HepG2 (cell line): ENCODE results near the gene ETFB. TPM values are rescaled to one million over a fixed set of nuclear protein-coding genes. Genes with fewer than 3 reads are reported as not detected.
A peak's percentile ranks its signal among the peaks of the same experiment; 100 is the strongest.

Experiments used
- ARNT ChIP-seq: fragments of 450-650 bp; IDR thresholded peaks from 2 replicates; pipeline ENCODE4 v1.6.1; 2017
- CBX2 ChIP-seq, 2 experiments: fragments of 200-600 bp in 1 of 2; sonication (generic); formaldehyde crosslinking in 1 of 2; IDR thresholded peaks; 2 replicates each; pipeline versions ENCODE4 v1.7.0 to v1.8.1; 2018 to 2022; ENCODE audit warnings: low read depth in 2 of 2, low read length in 1 of 2, mild to moderate bottlenecking in 1 of 2, missing genetic modification reagents in 1 of 2
- DRAP1 ChIP-seq: IDR thresholded peaks from 2 replicates; pipeline ENCODE4 v1.6.1; 2016; ENCODE audit warnings: missing genetic modification reagents, missing compliant biosample characterization
- HNF4G ChIP-seq, 2 experiments: sonication (generic) in 1 of 2; formaldehyde crosslinking in 1 of 2; IDR thresholded peaks; 2 replicates each; pipeline versions ENCODE4 v1.4.0 to v1.6.1; 2011 to 2020; ENCODE audit warnings: borderline replicate concordance in 2 of 2, low read depth in 2 of 2, mild to moderate bottlenecking in 2 of 2, low read length in 1 of 2, missing genetic modification reagents in 1 of 2, moderate library complexity in 1 of 2
- MLX ChIP-seq: IDR thresholded peaks from 2 replicates; pipeline ENCODE4 v1.6.1; 2016
- MTF2 ChIP-seq: sonication (generic); formaldehyde crosslinking; IDR thresholded peaks from 2 replicates; pipeline ENCODE4 v1.5.0; 2020; ENCODE audit warnings: missing genetic modification reagents, borderline replicate concordance
- NFE2L1 ChIP-seq: sonication (generic); formaldehyde crosslinking; IDR thresholded peaks from 2 replicates; pipeline ENCODE4 v1.4.0; 2020; ENCODE audit warnings: missing genetic modification reagents, mild to moderate bottlenecking, borderline replicate concordance
- NR1H2 ChIP-seq: sonication (generic); formaldehyde crosslinking; IDR thresholded peaks from 2 replicates; pipeline ENCODE4 v1.8.1; 2022; ENCODE audit warnings: low read depth, missing genetic modification reagents, borderline replicate concordance
- PAWR ChIP-seq: sonication (generic); formaldehyde crosslinking; IDR thresholded peaks from 2 replicates; pipeline ENCODE4 v1.4.0; 2020; ENCODE audit warnings: missing genetic modification reagents, mild to moderate bottlenecking, borderline replicate concordance
- RARA ChIP-seq: IDR thresholded peaks from 2 replicates; pipeline ENCODE4 v1.6.1; 2016; ENCODE audit warnings: missing genetic modification reagents, missing compliant biosample characterization
- SETDB1 ChIP-seq: sonication (generic); formaldehyde crosslinking; IDR thresholded peaks from 2 replicates; pipeline ENCODE4 v1.5.1; 2020; ENCODE audit warnings: missing genetic modification reagents, mild to moderate bottlenecking, borderline replicate concordance
- SRSF1 ChIP-seq: fragments of 200-400 bp; formaldehyde crosslinking; optimal IDR thresholded peaks from 2 replicates; pipeline ENCODE3; 2017; ENCODE audit warnings: mild to moderate bottlenecking, low read depth, low read length, moderate library complexity
- STAT6 ChIP-seq: sonication (generic); formaldehyde crosslinking; IDR thresholded peaks from 2 replicates; pipeline ENCODE4 v1.4.0; 2020; ENCODE audit warnings: missing genetic modification reagents, mild to moderate bottlenecking, borderline replicate concordance
- TARDBP ChIP-seq: sonication (generic); formaldehyde crosslinking; IDR thresholded peaks from 2 replicates; pipeline ENCODE4 v1.8.0; 2022; ENCODE audit warnings: mild to moderate bottlenecking, missing genetic modification reagents
- THAP8 ChIP-seq: sonication (generic); formaldehyde crosslinking; IDR thresholded peaks from 2 replicates; pipeline ENCODE4 v1.5.1; 2020; ENCODE audit warnings: missing genetic modification reagents, mild to moderate bottlenecking, borderline replicate concordance
- ZBTB38 ChIP-seq: sonication (generic); formaldehyde crosslinking; IDR thresholded peaks from 2 replicates; pipeline ENCODE4 v1.5.1; 2020; ENCODE audit warnings: mild to moderate bottlenecking, missing genetic modification reagents
- ZNF142 ChIP-seq: sonication (generic); formaldehyde crosslinking; IDR thresholded peaks from 2 replicates; pipeline ENCODE4 v1.4.0; 2020; ENCODE audit warnings: missing genetic modification reagents
- ZNF34 ChIP-seq: sonication (generic); formaldehyde crosslinking; IDR thresholded peaks from 2 replicates; pipeline ENCODE4 v1.4.0; 2020; ENCODE audit warnings: mild to moderate bottlenecking, missing genetic modification reagents, borderline replicate concordance
- ZNF563 ChIP-seq: sonication (generic); formaldehyde crosslinking; IDR thresholded peaks from 2 replicates; pipeline ENCODE4 v1.8.0; 2022; ENCODE audit warnings: mild to moderate bottlenecking, moderate library complexity, missing genetic modification reagents
- polyA plus RNA-seq, 8 experiments: library from polyadenylated mRNA; depleted of rRNA in 3 of 8; stranded (reverse) in 7 of 8; unstranded in 1 of 8; fragments of >200 nt; fragmentation: Illumina TruSeq in 4 of 8; extraction: Trizol in 4 of 8; gene quantifications; 2 replicates each; pipeline versions ENCODE4 v1.2.1 to v1.2.3, GENCODE V29; 2011 to 2016; ENCODE audit warnings: low read depth in 4 of 8, missing spikeins in 1 of 8, mixed read lengths in 1 of 8; ENCODE audit not compliant: insufficient read depth in 1 of 8
- total RNA-seq, 5 experiments: library from RNA; depleted of rRNA; stranded (reverse); fragments of >200 nt; fragmentation: Illumina TruSeq; extraction: Trizol; gene quantifications; 2 replicates each; pipeline ENCODE4 v1.2.3, GENCODE V29; 2016; ENCODE audit warnings: low read depth in 1 of 5

ETFB gene
- total and polyA plus RNA-seq, 2 of the 13 experiments (the other 11 are each of a cell fraction or from before 2014, with no cell fraction given): 678 to 1,314 TPM

- TF ChIP-seq MLX (CRISPR knock-in tag) (no peak), ZBTB38 (CRISPR knock-in tag) (peak; percentile 54; the same call in 1 of the 2 replicates), ZNF563 (CRISPR knock-in tag) (no peak), THAP8 (CRISPR knock-in tag) (no peak), ZNF142 (CRISPR knock-in tag) (no peak), NFE2L1 (no peak), HNF4G (IDR thresholded peaks at IDR 0.05; ENCODE audit: borderline replicate concordance, low read depth, low read length) (peak; percentile 2; the same call in 1 of the 2 replicates), HNF4G (CRISPR knock-in tag; IDR thresholded peaks at IDR 0.05; ENCODE audit: borderline replicate concordance, low read depth) (no peak; the same call in 1 of the 2 replicates), NR1H2 (CRISPR knock-in tag) (no peak), DRAP1 (peak; percentile 32; the same call in 1 of the 2 replicates), MTF2 (no peak), SETDB1 (CRISPR knock-in tag) (no peak), ARNT (no peak), ZNF34 (CRISPR knock-in tag) (no peak), PAWR (CRISPR knock-in tag) (no peak), RARA (CRISPR knock-in tag) (peak; percentile 69), CBX2 (IDR thresholded peaks at IDR 0.05; ENCODE audit: low read depth, low read length) (no peak), CBX2 (CRISPR knock-in tag; IDR thresholded peaks at IDR 0.05; ENCODE audit: low read depth) (0 out of 2 replicates have a peak, but pooled peaks have one; percentile 43), TARDBP (CRISPR knock-in tag) (no peak), SRSF1 (peak; percentile 63), STAT6 (CRISPR knock-in tag) (no peak)
Observed at GRCh38 chr19:51389143-51389542, 23.0 kb upstream of the ETFB start (continued).
